A549 (cell line): ENCODE measurements around the gene PREX1. TPM values are rescaled to one million over a fixed set of nuclear protein-coding genes. Genes with fewer than 3 reads are reported as not detected.

Experiments
- ATAC-seq, 2 experiments: fragments of 200-7000 bp in 1 of 2; fragments of >200 bp in 1 of 2; cut with Nextera tagmentation in 1 of 2; cut with Tn5 transposase in 1 of 2; 3 replicates each; pipeline versions ENCODE4 v1.8.0 to v1.9.1; 2018 to 2020; ENCODE audit warnings: mild to moderate bottlenecking in 1 of 2, moderate library complexity in 1 of 2
- CTCF ChIA-PET: fragments of 300-600 bp; sonication (Branson Sonifier 250); formaldehyde crosslinking; extraction: SDS; loops from one replicate; lab custom pipeline; 2021; ENCODE audit warnings: antibody characterized with exemption, inconsistent platforms; lab: Yijun Ruan, JAX
- POLR2A ChIA-PET: fragments of 350-600 bp; formaldehyde crosslinking; extraction: SDS; loops from one replicate; lab custom pipeline; 2021; ENCODE audit warnings: antibody characterized with exemption, inconsistent platforms; lab: Yijun Ruan, JAX
- DNase-seq, 2 experiments: peaks; one replicate each; pipeline versions ENCODE4 v3.0.0 to v3.0.0-alpha.2; 2011 to 2016; ENCODE audit warnings: low read depth in 1 of 2, low spot score in 1 of 2
- FAIRE-seq: peaks from 2 replicates; lab custom pipeline; 2011; peaks lifted over from hg19 to GRCh38; lab: Jason Lieb, UNC
- H3K27ac ChIP-seq, 2 experiments: fragments of >200 bp; sonication (Bioruptor Twin); formaldehyde crosslinking; 3 replicates each; pipeline ENCODE4 v1.5.1; 2016 to 2017
- H3K4me1 ChIP-seq: fragments of >200 bp; sonication (Bioruptor Twin); formaldehyde crosslinking; 3 replicates; pipeline ENCODE4 v1.6.1; 2016
- H3K4me2 ChIP-seq: fragments of >200 bp; sonication (Bioruptor Twin); formaldehyde crosslinking; 3 replicates; pipeline ENCODE4 v1.6.1; 2016
- H3K4me3 ChIP-seq: fragments of >200 bp; sonication (Bioruptor Twin); formaldehyde crosslinking; 3 replicates; pipeline ENCODE4 v1.5.1; 2016
- H3K9me3 ChIP-seq: fragments of >200 bp; sonication (Bioruptor Twin); formaldehyde crosslinking; 3 replicates; pipeline ENCODE4 v1.6.1; 2016
- CEBPB ChIP-seq, 2 experiments: fragments of >200 bp in 1 of 2; sonication (Bioruptor Twin) in 1 of 2; formaldehyde crosslinking in 1 of 2; IDR thresholded peaks; 2 replicates each; pipeline ENCODE4 v1.6.1; 2012 to 2016
- EHF ChIP-seq: fragments of 250-450 bp; sonication (Bioruptor Pico); IDR thresholded peaks from 2 replicates; pipeline ENCODE4 v1.5.0; 2020; ENCODE audit warnings: mild to moderate bottlenecking
- EHMT2 ChIP-seq: fragments of 200-600 bp; sonication (generic); IDR thresholded peaks from 2 replicates; pipeline ENCODE4 v1.6.1; 2016; ENCODE audit warnings: antibody characterized with exemption, low read depth, mild to moderate bottlenecking, moderate library complexity
- GATA3 ChIP-seq: IDR thresholded peaks from 2 replicates; pipeline ENCODE4 v1.6.1; 2012; ENCODE audit warnings: borderline replicate concordance
- HEYL ChIP-seq: fragments of 250-450 bp; sonication (Bioruptor Pico); IDR thresholded peaks from 2 replicates; pipeline ENCODE4 v1.8.0; 2021; ENCODE audit warnings: mild to moderate bottlenecking, moderate library complexity
- HOXB5 ChIP-seq: fragments of 250-450 bp; sonication (Bioruptor Pico); IDR thresholded peaks from 2 replicates; pipeline ENCODE4 v1.5.0; 2020; ENCODE audit warnings: mild to moderate bottlenecking, moderate library complexity
- KDM5A ChIP-seq: fragments of 200-600 bp; sonication (generic); IDR thresholded peaks from 2 replicates; pipeline ENCODE4 v1.6.1; 2016; ENCODE audit warnings: antibody characterized with exemption, mild to moderate bottlenecking
- MAFK ChIP-seq: fragments of 450-650 bp; IDR thresholded peaks from 2 replicates; pipeline ENCODE4 v1.6.1; 2014; ENCODE audit not compliant: partially characterized antibody
- NPAS2 ChIP-seq: fragments of 250-450 bp; sonication (Bioruptor Pico); IDR thresholded peaks from 2 replicates; pipeline ENCODE4 v1.8.0; 2022; ENCODE audit warnings: mild to moderate bottlenecking, moderate library complexity, borderline replicate concordance
- POLR2A ChIP-seq: IDR thresholded peaks from 2 replicates; pipeline ENCODE4 v1.6.1; 2012; ENCODE audit warnings: mild to moderate bottlenecking, low read length
- RAD21 ChIP-seq, 2 experiments: fragments of >200 bp in 1 of 2; sonication (Bioruptor Twin) in 1 of 2; formaldehyde crosslinking in 1 of 2; IDR thresholded peaks in 1 of 2; conservative IDR thresholded peaks in 1 of 2; 2 replicates in 1 of 2; 3 replicates in 1 of 2; pipeline ENCODE4 v1.6.1; 2012 to 2018; ENCODE audit warnings: inconsistent platforms in 1 of 2
- RFX5 ChIP-seq: fragments of 450-650 bp; IDR thresholded peaks from 2 replicates; pipeline ENCODE4 v1.7.1; 2014; ENCODE audit warnings: antibody characterized with exemption, mild to moderate bottlenecking, moderate library complexity
- SMC3 ChIP-seq: fragments of >200 bp; sonication (Bioruptor Twin); formaldehyde crosslinking; IDR thresholded peaks from 3 replicates; pipeline ENCODE4 v1.6.1; 2018; ENCODE audit warnings: inconsistent platforms
- ZC3H11A ChIP-seq: fragments of 450-650 bp; IDR thresholded peaks from 2 replicates; pipeline ENCODE4 v1.6.1; 2014; ENCODE audit warnings: antibody characterized with exemption, mild to moderate bottlenecking
- WGBS: methylation state at CpG from one replicate; pipeline ENCODE4 v1.1.6; 2017; ENCODE audit errors: missing lambda C conversion rate; 5-methylcytosine and 5-hydroxymethylcytosine counted together
- polyA plus RNA-seq, 4 experiments: library from polyadenylated mRNA; depleted of rRNA in 3 of 4; stranded (reverse); fragments of >200 nt; fragmentation: RNase III in 1 of 4; extraction: RNeasy Plus Mini Kit Qiagen cat#74134 plus additional on column Dnase treatment in 1 of 4; gene quantifications; 2 replicates in 3 of 4; 3 replicates in 1 of 4; pipeline ENCODE4 v1.2.3, GENCODE V29; 2011 to 2017
- TF ChIP-seq, protein P1 (sequence below): fragments of >200 bp; sonication (Bioruptor Twin); formaldehyde crosslinking; IDR thresholded peaks from 2 replicates; pipeline ENCODE4 v1.6.1; 2016
- TF ChIP-seq, protein P2 (sequence below): IDR thresholded peaks from 2 replicates; pipeline ENCODE4 v1.6.1; 2012
- TF ChIP-seq, protein P3 (sequence below): fragments of 250-450 bp; sonication (Bioruptor Pico); IDR thresholded peaks from 2 replicates; pipeline ENCODE4 v1.5.0; 2020; ENCODE audit warnings: low read depth, mild to moderate bottlenecking, moderate library complexity
- TF ChIP-seq, protein P4 (sequence below): fragments of 150-350 bp; IDR thresholded peaks from 2 replicates; pipeline ENCODE4 v1.6.1; 2014; ENCODE audit warnings: low read depth, mild to moderate bottlenecking, low read length
- TF ChIP-seq, protein P5 (sequence below): fragments of 450-650 bp; IDR thresholded peaks from 2 replicates; pipeline ENCODE4 v1.6.1; 2014; ENCODE audit warnings: antibody characterized with exemption

The PREX1 gene
- polyA plus RNA-seq, 2 of the 4 experiments (the other 2 are of a cell fraction) = 3.6 to 4.2 TPM

DNA sequence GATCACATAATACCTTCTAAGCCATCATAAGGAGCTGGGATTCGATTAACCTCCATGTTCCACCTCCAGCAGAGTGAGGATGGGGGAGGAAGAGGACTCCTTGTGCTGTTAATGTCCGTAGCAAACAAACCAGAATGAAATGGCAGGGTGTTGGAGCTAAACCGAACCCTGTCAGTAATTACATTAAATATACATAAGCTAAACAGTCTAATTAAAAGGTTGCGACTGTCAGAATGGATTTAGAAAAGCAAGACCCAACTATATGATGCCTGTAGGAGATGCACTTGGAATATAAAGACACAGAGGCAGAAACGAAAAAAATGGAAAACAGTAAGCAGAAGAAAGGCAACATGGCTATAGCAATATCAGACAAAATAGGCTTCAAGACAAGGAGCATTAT lies 13.2 kb downstream of the PREX1 start:
- TF ChIP-seq GATA3 = no peak
- TF ChIP-seq, protein P1, sequence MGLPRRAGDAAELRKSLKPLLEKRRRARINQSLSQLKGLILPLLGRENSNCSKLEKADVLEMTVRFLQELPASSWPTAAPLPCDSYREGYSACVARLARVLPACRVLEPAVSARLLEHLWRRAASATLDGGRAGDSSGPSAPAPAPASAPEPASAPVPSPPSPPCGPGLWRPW = no peak
- no peak for TF ChIP-seq NPAS2 (CRISPR knock-in tag)
- no peak for TF ChIP-seq ZC3H11A
- TF ChIP-seq SMC3 = no peak
- TF ChIP-seq, protein P2, sequence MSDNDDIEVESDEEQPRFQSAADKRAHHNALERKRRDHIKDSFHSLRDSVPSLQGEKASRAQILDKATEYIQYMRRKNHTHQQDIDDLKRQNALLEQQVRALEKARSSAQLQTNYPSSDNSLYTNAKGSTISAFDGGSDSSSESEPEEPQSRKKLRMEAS = no peak
- no peak for TF ChIP-seq POLR2A
- no peak for ATAC-seq
- FAIRE-seq = no peak
- Histone ChIP-seq H3K9me3 (no peaks in the 10 kb centered on the region), H3K4me3 (no peak overlapping the region), H3K27ac (no peak overlapping the region), H3K4me2 (no peak overlapping the region), H3K4me1 (no peaks in the 10 kb centered on the region)
- ChIA-PET CTCF (interaction anchor here (0.9 to 1.2 kb wide), 3 partner anchors 84 to 157 kb away, joined by 4 to 10 read pairs (median 4); no protein-coding TSS in a partner anchor), POLR2A (no interaction called here)
- WGBS = 75% methylated on average over 5 of the region's 5 CpGs
- no peak for DNase-seq

DNA sequence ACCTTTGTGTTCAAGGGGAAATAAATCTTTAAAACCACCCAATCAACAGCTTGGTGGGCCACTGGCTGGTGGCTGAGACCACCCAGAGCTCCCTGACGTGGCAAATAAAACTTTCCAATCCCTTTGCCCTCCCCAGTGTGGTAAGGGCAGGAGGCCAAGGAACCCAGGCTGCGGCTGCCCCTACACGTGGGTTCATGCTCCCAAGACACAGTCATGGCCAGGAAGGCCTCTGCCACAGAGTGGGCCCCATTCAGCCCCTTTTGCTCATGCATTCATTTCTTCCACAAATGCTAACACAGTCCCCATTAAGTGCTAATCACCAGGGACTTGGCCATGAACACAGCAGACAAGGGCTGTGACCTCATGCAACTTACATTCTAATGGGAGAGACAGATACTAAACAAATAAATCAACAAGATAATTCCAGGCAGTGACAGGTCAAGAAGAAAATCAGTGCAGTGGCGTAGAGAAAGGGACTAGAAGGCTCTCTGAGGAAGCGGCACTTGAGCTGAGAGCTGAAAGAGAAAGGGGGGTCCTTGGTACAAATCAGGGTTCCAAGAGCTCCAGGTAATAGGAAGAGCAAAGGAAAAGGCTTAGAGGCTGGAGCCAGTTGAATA lies 13.8 kb downstream of the PREX1 start:
- TF ChIP-seq RFX5 (no peak), HEYL (no peak), MAFK (no peak), EHMT2 (no peak), CEBPB (IDR thresholded peaks at IDR 0.05) (no peak), EHF (CRISPR knock-in tag) (no peak), HOXB5 (CRISPR knock-in tag) (no peak), RAD21 (conservative IDR thresholded peaks at IDR 0.05 in 1 of 2, IDR thresholded peaks at IDR 0.05 in 1 of 2) (no peak), POLR2A (no peak)
- TF ChIP-seq, protein P3, sequence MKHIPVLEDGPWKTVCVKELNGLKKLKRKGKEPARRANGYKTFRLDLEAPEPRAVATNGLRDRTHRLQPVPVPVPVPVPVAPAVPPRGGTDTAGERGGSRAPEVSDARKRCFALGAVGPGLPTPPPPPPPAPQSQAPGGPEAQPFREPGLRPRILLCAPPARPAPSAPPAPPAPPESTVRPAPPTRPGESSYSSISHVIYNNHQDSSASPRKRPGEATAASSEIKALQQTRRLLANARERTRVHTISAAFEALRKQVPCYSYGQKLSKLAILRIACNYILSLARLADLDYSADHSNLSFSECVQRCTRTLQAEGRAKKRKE (CRISPR knock-in tag) = no peak
- TF ChIP-seq, protein P4, sequence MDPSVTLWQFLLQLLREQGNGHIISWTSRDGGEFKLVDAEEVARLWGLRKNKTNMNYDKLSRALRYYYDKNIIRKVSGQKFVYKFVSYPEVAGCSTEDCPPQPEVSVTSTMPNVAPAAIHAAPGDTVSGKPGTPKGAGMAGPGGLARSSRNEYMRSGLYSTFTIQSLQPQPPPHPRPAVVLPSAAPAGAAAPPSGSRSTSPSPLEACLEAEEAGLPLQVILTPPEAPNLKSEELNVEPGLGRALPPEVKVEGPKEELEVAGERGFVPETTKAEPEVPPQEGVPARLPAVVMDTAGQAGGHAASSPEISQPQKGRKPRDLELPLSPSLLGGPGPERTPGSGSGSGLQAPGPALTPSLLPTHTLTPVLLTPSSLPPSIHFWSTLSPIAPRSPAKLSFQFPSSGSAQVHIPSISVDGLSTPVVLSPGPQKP = no peak
- TF ChIP-seq, protein P5, sequence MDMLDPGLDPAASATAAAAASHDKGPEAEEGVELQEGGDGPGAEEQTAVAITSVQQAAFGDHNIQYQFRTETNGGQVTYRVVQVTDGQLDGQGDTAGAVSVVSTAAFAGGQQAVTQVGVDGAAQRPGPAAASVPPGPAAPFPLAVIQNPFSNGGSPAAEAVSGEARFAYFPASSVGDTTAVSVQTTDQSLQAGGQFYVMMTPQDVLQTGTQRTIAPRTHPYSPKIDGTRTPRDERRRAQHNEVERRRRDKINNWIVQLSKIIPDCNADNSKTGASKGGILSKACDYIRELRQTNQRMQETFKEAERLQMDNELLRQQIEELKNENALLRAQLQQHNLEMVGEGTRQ = no peak
- ChIA-PET CTCF (interaction anchor here (0.9 to 1.2 kb wide), 4 partner anchors 11 to 156 kb away, joined by 4 to 10 read pairs (median 4); no protein-coding TSS in a partner anchor), POLR2A (no interaction called here)
- H3K9me3 ChIP-seq = peaks cover 3% of the 10 kb centered on the region; the same call in 1 of the 3 replicates
- ATAC-seq = no peak
- no peak overlapping the region for H3K4me3 ChIP-seq
- H3K4me1 ChIP-seq = no peaks in the 10 kb centered on the region
- no peak for DNase-seq
- FAIRE-seq = no peak
- H3K27ac ChIP-seq = no peak overlapping the region
- 92% methylated on average over 5 of the region's 5 CpGs for WGBS
- no peak overlapping the region for H3K4me2 ChIP-seq

DNA sequence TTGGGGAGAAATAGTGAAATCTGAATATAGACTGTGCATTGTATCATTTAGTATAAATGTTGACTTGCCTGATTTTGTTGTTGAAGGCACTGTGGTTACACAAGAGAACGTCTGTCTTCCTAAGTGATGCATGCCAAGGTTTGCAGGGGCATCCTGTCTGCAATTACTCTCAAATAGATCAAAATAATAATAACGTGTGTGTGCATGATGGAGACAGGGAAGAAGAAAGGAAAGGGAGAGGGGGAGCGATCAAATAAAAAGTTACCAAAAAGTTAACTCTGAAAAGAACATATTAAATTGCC lies 14.4 kb downstream of the PREX1 start:
- FAIRE-seq (no peak), ATAC-seq (no peak), DNase-seq (no peak)
- 66% methylated on average over 3 of the region's 3 CpGs for WGBS
- H3K4me3 ChIP-seq = no peak overlapping the region
- TF ChIP-seq KDM5A = no peak
- no peaks in the 10 kb centered on the region for H3K4me1 ChIP-seq
- peaks cover 7% of the 10 kb centered on the region; the same call in 1 of the 3 replicates for H3K9me3 ChIP-seq
- H3K27ac ChIP-seq = no peak overlapping the region
- ChIA-PET POLR2A (no interaction called here), CTCF (interaction anchor here (0.9 to 2.4 kb wide), 3 partner anchors 11 to 92 kb away, joined by 3 to 12 read pairs (median 4); no protein-coding TSS in a partner anchor)
- H3K4me2 ChIP-seq = no peak overlapping the region
